NCI-H146 treated with DMSO at 0.1 percent for 48 hours (cell line): ENCODE results near the gene CDC42BPB.
A peak's percentile ranks its signal among the peaks of the same experiment; 100 is the strongest.
"Not testable (repeated sequence)": the region's sequence is repeated elsewhere in the genome, so short reads cannot be mapped to it uniquely, and the experiment has no call there.

Experiments used
- DNase-seq: peaks from one replicate; lab custom pipeline; 2025; ENCODE audit not compliant: unreplicated experiment; lab: John Stamatoyannopoulos, UW

CDC42BPB gene

GRCh38 chr14:103050935-103051334 is 6.4 kb downstream of the CDC42BPB start:
- no peak for DNase-seq

GRCh38 chr14:103047453-103047852 is 9.9 kb downstream of the CDC42BPB start:
- not testable (repeated sequence) for DNase-seq

- DNase-seq, result no peak
Observed at GRCh38 chr14:103045371-103045869, 11.9 kb downstream of the CDC42BPB start.

DNA sequence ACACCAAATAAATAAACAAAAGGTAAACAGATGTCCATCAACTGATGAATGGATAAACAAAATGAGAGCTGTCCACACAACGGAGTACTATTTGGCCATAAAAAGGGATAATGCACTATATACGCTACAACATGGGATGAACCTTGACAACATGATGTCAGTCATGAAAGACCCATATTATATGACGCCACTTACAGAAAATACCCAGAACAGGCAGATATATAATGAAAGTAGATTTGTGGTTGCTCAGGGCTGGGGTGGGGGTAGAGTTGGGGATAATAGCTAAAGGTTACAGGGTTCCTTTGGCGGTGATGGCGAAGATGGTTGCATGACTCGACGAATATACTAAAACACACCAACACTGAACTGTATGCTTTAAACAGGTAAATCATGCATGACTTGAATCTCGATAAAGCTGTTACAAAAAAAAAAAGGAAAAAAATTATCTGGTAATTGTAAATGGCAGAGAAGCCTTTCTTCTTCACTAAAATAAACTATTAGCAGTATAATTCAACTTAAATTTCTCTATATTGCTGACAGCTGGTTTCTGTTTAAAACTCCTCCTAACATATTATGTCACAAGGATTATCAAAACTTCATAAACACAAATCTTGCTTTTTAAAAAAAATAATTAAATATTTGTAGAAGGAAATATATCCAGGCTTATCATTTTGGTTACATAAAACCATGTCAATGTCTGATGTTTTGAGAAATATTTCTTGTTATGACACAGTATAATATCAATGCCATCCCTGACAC is 13.9 kb downstream of the CDC42BPB start:
- DNase-seq, result no peak

DNA sequence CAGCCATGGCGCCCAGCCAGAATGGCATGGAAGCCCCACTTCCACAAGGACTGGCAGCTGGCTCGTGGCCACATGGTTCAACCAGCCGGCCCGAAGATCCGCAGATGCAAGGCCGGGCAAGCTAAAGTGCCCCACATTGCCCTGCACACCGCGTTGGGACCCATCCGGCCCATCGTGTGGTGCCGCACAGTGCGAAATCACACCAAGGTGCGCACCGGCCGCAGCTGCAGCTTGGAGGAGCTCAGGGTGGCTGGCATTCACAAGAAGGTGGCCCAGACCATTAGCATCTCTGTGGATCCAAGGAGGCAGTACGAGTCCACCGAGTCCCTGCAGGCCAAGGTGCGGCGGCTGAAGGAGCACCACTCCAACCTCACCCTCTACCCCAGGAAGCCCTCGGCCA is 15.9 kb downstream of the CDC42BPB start:
- no peak for DNase-seq

DNA sequence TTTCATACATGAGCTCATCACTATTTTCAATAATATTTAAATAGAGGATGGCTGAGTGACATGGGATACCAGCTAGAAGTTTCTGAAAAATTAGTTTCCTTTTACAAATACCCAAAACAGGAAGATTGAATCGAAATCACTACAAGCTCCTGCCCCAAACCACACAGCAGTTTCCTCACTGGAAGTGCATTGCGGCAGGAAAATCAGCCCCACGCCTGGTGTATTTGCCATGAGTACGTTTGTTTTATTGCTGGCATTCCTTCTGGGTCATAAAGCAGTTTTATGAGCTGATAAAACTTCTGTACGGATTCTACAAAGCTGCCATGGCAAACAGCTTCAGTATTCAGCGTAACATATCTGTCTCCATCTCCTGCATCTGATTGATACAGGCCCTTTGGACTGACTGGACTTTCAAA is 23.7 kb downstream of the CDC42BPB start:
- DNase-seq, result no peak

- DNase-seq, result peak; percentile 69
Observed at GRCh38 chr14:103031956-103032355, 25.4 kb downstream of the CDC42BPB start.

DNA sequence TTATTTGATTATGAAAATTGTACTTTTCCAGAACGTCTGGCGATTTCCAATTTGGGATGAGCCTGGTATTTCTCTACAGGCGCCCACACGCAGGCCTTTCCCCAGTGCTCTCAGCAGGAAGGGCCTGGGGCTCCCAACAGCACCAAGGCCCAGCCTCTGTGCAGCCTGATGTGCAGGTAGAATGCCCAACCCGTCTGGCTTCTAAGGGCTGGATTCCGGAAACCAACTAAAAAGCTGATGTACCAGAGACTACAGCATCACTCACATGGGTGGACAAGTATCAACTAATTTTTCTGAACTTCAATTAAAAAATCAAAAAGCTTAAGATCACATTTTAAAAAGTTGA is 25.8 kb downstream of the CDC42BPB start:
- no peak for DNase-seq

- no peak for DNase-seq
Observed at GRCh38 chr14:103030741-103031565, 26.4 kb downstream of the CDC42BPB start.

DNA sequence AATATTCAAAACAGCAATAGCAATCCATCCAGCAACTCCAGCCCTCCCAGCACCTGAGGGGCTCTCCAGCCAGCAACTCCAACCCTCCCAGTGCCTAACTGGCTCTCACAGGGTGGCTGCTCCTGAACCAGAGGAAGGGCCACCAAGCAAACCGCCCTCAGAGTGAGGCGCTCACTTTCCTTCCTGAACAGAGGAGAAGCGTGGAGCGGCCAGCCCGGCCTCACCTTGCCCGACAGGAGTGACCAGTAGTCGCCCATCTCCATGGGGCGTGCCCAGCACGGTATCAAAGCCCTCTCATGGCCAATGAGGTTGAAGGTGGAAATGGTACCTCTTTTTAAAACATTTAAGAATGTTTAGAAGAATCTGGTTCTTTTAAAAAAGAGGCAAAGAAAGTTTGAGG is 27.4 kb downstream of the CDC42BPB start:
- DNase-seq, result no peak

DNA sequence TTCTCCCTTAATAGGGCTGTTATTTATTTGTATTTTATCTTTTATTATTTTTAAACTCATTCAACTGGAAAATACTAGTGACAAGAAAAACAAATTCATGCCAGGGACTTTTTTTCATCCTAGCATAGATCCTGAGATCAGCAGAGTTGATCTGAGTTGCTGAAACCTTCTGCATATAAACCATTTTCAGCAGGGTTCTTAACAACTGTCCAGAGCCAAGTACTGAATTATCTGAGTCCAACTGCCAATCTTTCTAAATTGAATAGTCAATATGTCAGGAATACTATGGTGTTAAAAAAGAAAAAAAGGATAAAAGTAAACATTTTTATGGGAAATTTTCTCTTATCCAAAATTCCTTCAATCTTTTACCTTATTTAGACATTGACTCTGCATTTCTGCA is 28.6 kb downstream of the CDC42BPB start:
- no peak for DNase-seq

DNA sequence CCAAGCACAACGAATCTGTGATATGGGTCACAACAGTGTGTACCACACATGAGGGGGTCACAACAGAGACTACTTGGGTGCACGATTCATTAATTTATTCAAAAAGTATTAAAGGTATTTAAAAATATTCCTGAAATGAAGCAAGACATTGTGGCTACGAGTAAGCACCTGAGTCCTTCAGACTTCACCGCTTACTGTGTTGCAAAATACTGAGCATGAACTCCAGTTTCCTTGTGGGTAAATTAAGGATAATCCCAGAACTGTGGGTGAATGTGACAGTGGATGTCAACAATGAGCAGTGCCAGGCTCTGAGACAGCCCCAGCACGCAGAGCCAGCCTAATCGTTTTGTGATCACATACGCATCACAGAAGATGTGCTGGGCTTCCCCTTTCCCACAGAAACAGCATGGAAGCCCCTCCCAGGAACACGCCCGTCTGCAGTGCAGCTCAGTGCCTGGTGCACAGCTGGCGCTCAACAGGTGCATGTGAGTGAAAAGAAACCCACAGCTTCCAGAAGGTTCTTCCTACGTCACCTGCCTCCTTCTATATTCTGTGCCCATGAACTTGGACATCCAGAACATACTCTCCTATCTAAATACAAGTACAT is 29.1 kb downstream of the CDC42BPB start:
- no peak for DNase-seq

- no peak for DNase-seq
Observed at GRCh38 chr14:103027451-103027850, 29.9 kb downstream of the CDC42BPB start.

- DNase-seq, result no peak
Observed at GRCh38 chr14:103026988-103027387, 30.4 kb downstream of the CDC42BPB start.

GRCh38 chr14:103026196-103026595 is 31.2 kb downstream of the CDC42BPB start:
- DNase-seq, result not testable (repeated sequence)

- no peak for DNase-seq
Observed at GRCh38 chr14:103023881-103024473, 33.4 kb downstream of the CDC42BPB start.

DNA sequence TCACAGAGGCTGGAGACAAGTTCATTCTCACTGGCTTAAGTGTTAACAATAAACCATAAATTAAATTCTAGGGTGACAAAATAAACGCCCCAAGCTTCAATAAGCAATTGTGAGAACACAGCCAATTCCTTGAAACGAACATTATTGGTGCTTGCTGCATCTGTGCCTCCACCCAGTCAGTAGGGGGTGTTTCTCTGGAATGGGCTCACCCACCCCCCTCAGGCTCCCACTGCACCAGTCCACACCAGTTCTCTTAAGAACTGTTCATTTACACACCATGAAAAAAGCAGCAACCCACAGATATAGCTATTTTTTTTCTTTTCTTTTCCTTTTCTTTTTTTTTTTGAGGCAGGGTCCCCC is 34.7 kb downstream of the CDC42BPB start:
- DNase-seq, result no peak

- peak; percentile 82 for DNase-seq
Observed at GRCh38 chr14:103022002-103022684, 35.2 kb downstream of the CDC42BPB start.

DNA sequence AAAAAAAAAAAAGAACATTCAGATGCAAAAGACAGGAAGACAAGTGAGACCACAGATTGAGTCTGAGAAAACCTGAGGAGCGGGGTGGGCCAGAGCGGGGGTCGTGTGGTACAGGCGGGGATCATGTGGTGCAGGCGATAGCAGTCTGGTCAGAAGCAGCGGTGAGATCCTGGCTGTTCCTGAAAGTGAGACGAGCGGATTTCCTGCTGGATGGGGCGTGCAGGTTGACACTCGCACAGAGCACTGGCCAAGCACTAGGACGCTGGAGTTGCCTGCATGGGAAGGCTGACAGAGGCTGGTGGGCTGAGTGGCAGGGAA is 35.7 kb downstream of the CDC42BPB start:
- no peak for DNase-seq

- DNase-seq, result no peak
Observed at GRCh38 chr14:103020271-103021170, 36.8 kb downstream of the CDC42BPB start.
